T-helper 22 cell (primary cell): ENCODE measurements around the gene ELOVL3.
"Not testable (repeated sequence)": the region's sequence is repeated elsewhere in the genome, so short reads cannot be mapped to it uniquely, and the experiment has no call there.

Experiments used
- DNase-seq: peaks from one replicate; pipeline ENCODE4 v3.0.0-alpha.2; 2020; ENCODE audit warnings: low read depth

The ELOVL3 gene

GRCh38 chr10:102227050-102227449 is 951 bp downstream of the ELOVL3 start:
- no peak for DNase-seq

GRCh38 chr10:102229810-102230263 is 3.7 kb downstream of the ELOVL3 start:
- DNase-seq, result peak; percentile 68

GRCh38 chr10:102230264-102230860 is 4.3 kb downstream of the ELOVL3 start:
- no peak for DNase-seq

- DNase-seq, result no peak
Observed at GRCh38 chr10:102230861-102231356, 4.8 kb downstream of the ELOVL3 start.

GRCh38 chr10:102231357-102232318 is 5.5 kb downstream of the ELOVL3 start:
- DNase-seq, result peak; percentile 28

- no peak for DNase-seq
Observed at GRCh38 chr10:102233997-102234396, 7.9 kb downstream of the ELOVL3 start.

GRCh38 chr10:102234888-102235597 is 8.9 kb downstream of the ELOVL3 start:
- DNase-seq, result no peak

GRCh38 chr10:102235598-102235920 is 9.5 kb downstream of the ELOVL3 start:
- DNase-seq, result no peak

- DNase-seq, result no peak
Observed at GRCh38 chr10:102236006-102236405, 9.9 kb downstream of the ELOVL3 start.

GRCh38 chr10:102237711-102238252 is 11.7 kb downstream of the ELOVL3 start:
- DNase-seq, result no peak

- DNase-seq, result no peak
Observed at GRCh38 chr10:102240467-102241031, 14.4 kb downstream of the ELOVL3 start.

GRCh38 chr10:102241032-102241443 is 14.9 kb downstream of the ELOVL3 start:
- no peak for DNase-seq

GRCh38 chr10:102241444-102242117 is 15.5 kb downstream of the ELOVL3 start, which contains the start of gene PITX3:
PITX3 (minus strand) TSS chr10:102241512; CDS start chr10:102232080, 9,432 bp downstream.
- peak; percentile 84 for DNase-seq

- no peak for DNase-seq
Observed at GRCh38 chr10:102242118-102242485, 16.0 kb downstream of the ELOVL3 start.

- no peak for DNase-seq
Observed at GRCh38 chr10:102243309-102243708, 17.2 kb downstream of the ELOVL3 start.

- peak; percentile 84 for DNase-seq
Observed at GRCh38 chr10:102245082-102245931, 19.2 kb downstream of the ELOVL3 start, which contains the start of gene GBF1. GBF1 (plus strand) TSS chr10:102245532; CDS start chr10:102258939, 13,407 bp downstream.

GRCh38 chr10:102245932-102246251 is 19.8 kb downstream of the ELOVL3 start:
- DNase-seq, result no peak

GRCh38 chr10:102246261-102246660 is 20.2 kb downstream of the ELOVL3 start:
- no peak for DNase-seq

GRCh38 chr10:102247734-102248133 is 21.6 kb downstream of the ELOVL3 start:
- DNase-seq, result no peak

GRCh38 chr10:102252508-102252907 is 26.4 kb downstream of the ELOVL3 start:
- DNase-seq, result not testable (repeated sequence)
